OCI-LY7 (cell line): ENCODE results near the gene PASD1.

Experiments used
- CTCF ChIP-seq: fragments of 200-600 bp; sonication (generic); conservative IDR thresholded peaks from 2 replicates; pipeline ENCODE4 v1.5.1; 2014; ENCODE audit warnings: mild to moderate bottlenecking, antibody characterized with exemption, low read length, moderate library complexity, mixed read lengths
- EZH2phosphoT487 ChIP-seq: fragments of 200-600 bp; sonication (generic); IDR thresholded peaks from 2 replicates; pipeline ENCODE4 v1.6.1; 2018; ENCODE audit warnings: low read depth, borderline replicate concordance, mild to moderate bottlenecking, mixed run types, antibody characterized with exemption, low read length, moderate library complexity, mixed read lengths

- no peak for TF ChIP-seq EZH2phosphoT487
- TF ChIP-seq CTCF: no peak
Observed at GRCh38 chrX:151563449-151563848, at the start of gene PASD1.
